SK-N-MC (cell line): ENCODE measurements around the gene IFT122.

Experiments used
- EZH2 ChIP-seq: fragments of 200-600 bp; sonication (generic); IDR thresholded peaks from one replicate; pipeline ENCODE4 v1.6.1; 2017; ENCODE audit warnings: antibody characterized with exemption
- FOXP2 ChIP-seq: optimal IDR thresholded peaks from 2 replicates; pipeline ENCODE3; 2011; ENCODE audit warnings: mild to moderate bottlenecking, moderate library complexity; ENCODE audit not compliant: insufficient read depth; ENCODE audit errors: extremely low read length, control extremely low read depth
- POLR2AphosphoS5 ChIP-seq: IDR thresholded peaks from 2 replicates; pipeline ENCODE4 v1.6.1; 2012; ENCODE audit warnings: mild to moderate bottlenecking, low read depth, low read length, borderline replicate concordance

DNA sequence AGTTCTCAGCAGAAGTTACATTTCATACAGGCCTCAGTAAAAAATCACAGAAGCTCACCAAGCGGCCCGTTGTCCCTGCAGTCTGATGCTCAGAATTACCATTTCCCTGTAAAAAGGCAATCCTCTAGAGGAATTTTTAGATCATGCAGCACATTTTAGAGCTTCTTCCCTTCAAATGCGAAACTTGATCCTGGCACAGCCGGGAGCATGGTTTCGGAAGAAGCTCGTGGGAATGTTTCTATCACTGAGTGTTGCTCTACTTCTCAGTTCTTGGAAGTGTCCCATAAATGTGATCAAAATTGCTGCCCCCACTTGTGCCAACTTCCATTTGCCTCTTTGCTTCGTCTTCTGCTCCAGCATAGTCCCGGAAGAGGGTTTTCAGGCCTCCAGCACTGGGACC, 99.2 kb downstream of the IFT122 start:
- TF ChIP-seq POLR2AphosphoS5: no peak
- no peak for TF ChIP-seq EZH2
- no peak for TF ChIP-seq FOXP2
